Activated T-cell treated with anti-CD3 and anti-CD28 coated beads, Interleukin-2, amount 50 U/mL, for 48 hours (primary cell): ENCODE data around the gene PARP3.
A peak's percentile ranks its signal among the peaks of the same experiment; 100 is the strongest.

ENCODE experiments used
- DNase-seq, 2 experiments: peaks; one replicate each; pipeline ENCODE4 v3.0.0-alpha.2; 2020

The PARP3 gene

GRCh38 chr3:51967384-51968169, 25.4 kb downstream of the PARP3 start, which contains the start of gene PCBP4:
Gene PCBP4 (minus strand): TSS chr3:51967454. CDS start chr3:51961240, 6,214 bp downstream.
- DNase-seq: peak in 1 of 2 experiments; percentile 63

- no peak for DNase-seq
These were observed 26.1 kb downstream of the PARP3 start for GRCh38 chr3:51968170-51968775.

- no peak for DNase-seq
These were observed 26.9 kb downstream of the PARP3 start for GRCh38 chr3:51968883-51969678.

GRCh38 chr3:51969841-51970240, 27.7 kb downstream of the PARP3 start:
- no peak for DNase-seq

- no peak for DNase-seq
These were observed 28.6 kb downstream of the PARP3 start for GRCh38 chr3:51970606-51971300.

GRCh38 chr3:51971350-51971749, 29.2 kb downstream of the PARP3 start:
- no peak for DNase-seq

GRCh38 chr3:51974277-51974962, 32.3 kb downstream of the PARP3 start:
- DNase-seq: no peak

GRCh38 chr3:51974963-51975851, 33.0 kb downstream of the PARP3 start, which contains the start of gene ABHD14A:
Gene ABHD14A (plus strand): TSS chr3:51975064. CDS start chr3:51975136, 72 bp downstream.
- DNase-seq: peak; percentile 78 to 83

GRCh38 chr3:51975852-51976549, 33.8 kb downstream of the PARP3 start:
- peak in 1 of 2 experiments; percentile 61 for DNase-seq

GRCh38 chr3:51977446-51978142, 35.4 kb downstream of the PARP3 start:
- DNase-seq: no peak

GRCh38 chr3:51978143-51978502, 36.0 kb downstream of the PARP3 start:
- no peak for DNase-seq

GRCh38 chr3:51980253-51980652, 38.1 kb downstream of the PARP3 start:
- no peak for DNase-seq

- no peak for DNase-seq
These were observed 40.2 kb downstream of the PARP3 start for GRCh38 chr3:51982352-51982837.

GRCh38 chr3:51982838-51983577, 40.8 kb downstream of the PARP3 start, which contains the start of gene ACY1:
Gene ACY1 (plus strand): TSS chr3:51983535. CDS start chr3:51984065, 530 bp downstream.
- peak; percentile 85 to 88 for DNase-seq

- no peak for DNase-seq
These were observed 41.6 kb downstream of the PARP3 start for GRCh38 chr3:51983578-51984268.

- no peak for DNase-seq
These were observed 42.1 kb downstream of the PARP3 start for GRCh38 chr3:51984269-51984647.

- DNase-seq: no peak
These were observed 42.9 kb downstream of the PARP3 start for GRCh38 chr3:51985063-51985462.
